ENCODE data around the gene ARHGEF16. TPM values are rescaled to one million over a fixed set of nuclear protein-coding genes. Genes with fewer than 3 reads are reported as not detected.
A peak's percentile ranks its signal among the peaks of the same experiment; 100 is the strongest.

Gene ARHGEF16
- total RNA-seq, 1 experiment from 2014 or later: 10.1 TPM

DNA sequence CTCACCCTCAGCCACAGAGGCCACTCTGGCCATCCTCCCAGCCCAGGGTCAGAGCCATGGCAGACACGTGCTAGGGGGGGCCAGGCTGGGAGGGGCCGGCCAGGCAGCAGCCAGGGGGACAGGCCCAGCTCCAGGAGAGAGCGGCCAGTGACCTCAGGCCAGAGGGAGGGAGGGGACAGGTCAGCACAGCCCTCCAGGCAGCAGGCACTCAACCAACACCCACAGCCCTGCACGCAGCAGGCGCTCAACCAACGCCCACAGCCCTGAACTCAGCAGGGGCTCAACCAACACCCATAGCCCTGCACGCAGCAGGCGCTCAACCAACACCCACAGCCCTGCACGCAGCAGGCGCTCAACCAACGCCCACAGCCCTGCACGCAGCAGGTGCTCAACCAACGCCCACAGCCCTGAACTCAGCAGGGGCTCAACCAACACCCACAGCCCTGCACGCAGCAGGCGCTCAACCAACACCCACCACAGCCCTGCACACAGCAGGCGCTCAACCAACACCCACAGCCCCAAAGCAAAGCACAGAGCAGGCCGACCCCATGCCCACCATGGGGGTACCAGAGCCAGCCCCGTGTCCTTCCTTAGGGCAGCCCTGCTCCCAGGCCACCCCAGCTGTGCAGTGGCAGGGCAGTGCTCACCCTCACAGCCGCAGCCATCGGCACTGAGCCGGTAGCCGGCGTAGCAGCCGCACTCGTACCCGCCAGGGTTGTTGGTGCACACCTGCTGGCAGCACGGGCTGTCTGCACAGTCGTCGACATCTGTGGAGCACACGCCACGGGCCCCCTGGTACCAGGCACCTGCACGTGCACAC is 55.9 kb downstream of the ARHGEF16 start:
- TF ChIP-seq POLR2AphosphoS5 (IDR thresholded peaks at IDR 0.05; ENCODE audit: low read depth, low read length) (no peak), SIN3A (IDR thresholded peaks at IDR 0.05; ENCODE audit: borderline replicate concordance, insufficient read depth, low read depth, low read length) (no peak), TCF7L2 (IDR thresholded peaks at IDR 0.05; ENCODE audit: low read depth, low read length) (no peak)
- TF ChIP-seq, protein P1, sequence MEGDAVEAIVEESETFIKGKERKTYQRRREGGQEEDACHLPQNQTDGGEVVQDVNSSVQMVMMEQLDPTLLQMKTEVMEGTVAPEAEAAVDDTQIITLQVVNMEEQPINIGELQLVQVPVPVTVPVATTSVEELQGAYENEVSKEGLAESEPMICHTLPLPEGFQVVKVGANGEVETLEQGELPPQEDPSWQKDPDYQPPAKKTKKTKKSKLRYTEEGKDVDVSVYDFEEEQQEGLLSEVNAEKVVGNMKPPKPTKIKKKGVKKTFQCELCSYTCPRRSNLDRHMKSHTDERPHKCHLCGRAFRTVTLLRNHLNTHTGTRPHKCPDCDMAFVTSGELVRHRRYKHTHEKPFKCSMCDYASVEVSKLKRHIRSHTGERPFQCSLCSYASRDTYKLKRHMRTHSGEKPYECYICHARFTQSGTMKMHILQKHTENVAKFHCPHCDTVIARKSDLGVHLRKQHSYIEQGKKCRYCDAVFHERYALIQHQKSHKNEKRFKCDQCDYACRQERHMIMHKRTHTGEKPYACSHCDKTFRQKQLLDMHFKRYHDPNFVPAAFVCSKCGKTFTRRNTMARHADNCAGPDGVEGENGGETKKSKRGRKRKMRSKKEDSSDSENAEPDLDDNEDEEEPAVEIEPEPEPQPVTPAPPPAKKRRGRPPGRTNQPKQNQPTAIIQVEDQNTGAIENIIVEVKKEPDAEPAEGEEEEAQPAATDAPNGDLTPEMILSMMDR (IDR thresholded peaks at IDR 0.05): no peak
- TF ChIP-seq, protein P2, sequence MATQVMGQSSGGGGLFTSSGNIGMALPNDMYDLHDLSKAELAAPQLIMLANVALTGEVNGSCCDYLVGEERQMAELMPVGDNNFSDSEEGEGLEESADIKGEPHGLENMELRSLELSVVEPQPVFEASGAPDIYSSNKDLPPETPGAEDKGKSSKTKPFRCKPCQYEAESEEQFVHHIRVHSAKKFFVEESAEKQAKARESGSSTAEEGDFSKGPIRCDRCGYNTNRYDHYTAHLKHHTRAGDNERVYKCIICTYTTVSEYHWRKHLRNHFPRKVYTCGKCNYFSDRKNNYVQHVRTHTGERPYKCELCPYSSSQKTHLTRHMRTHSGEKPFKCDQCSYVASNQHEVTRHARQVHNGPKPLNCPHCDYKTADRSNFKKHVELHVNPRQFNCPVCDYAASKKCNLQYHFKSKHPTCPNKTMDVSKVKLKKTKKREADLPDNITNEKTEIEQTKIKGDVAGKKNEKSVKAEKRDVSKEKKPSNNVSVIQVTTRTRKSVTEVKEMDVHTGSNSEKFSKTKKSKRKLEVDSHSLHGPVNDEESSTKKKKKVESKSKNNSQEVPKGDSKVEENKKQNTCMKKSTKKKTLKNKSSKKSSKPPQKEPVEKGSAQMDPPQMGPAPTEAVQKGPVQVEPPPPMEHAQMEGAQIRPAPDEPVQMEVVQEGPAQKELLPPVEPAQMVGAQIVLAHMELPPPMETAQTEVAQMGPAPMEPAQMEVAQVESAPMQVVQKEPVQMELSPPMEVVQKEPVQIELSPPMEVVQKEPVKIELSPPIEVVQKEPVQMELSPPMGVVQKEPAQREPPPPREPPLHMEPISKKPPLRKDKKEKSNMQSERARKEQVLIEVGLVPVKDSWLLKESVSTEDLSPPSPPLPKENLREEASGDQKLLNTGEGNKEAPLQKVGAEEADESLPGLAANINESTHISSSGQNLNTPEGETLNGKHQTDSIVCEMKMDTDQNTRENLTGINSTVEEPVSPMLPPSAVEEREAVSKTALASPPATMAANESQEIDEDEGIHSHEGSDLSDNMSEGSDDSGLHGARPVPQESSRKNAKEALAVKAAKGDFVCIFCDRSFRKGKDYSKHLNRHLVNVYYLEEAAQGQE (IDR thresholded peaks at IDR 0.05; ENCODE audit: insufficient read depth in 1 of 2, low read depth in 2 of 2, low read length in 1 of 2): no peak
- CTCF ChIA-PET: no interaction called here
- H3K36me3 ChIP-seq (ENCODE audit: control insufficient read depth, insufficient read depth, low read length): no peaks in the 10 kb centered on the region
- peaks cover 5% of the 10 kb centered on the region; the same call in 1 of the 2 replicates for H3K4me1 ChIP-seq (ENCODE audit: control insufficient read depth, insufficient read depth, low read length)
- intact Hi-C loops (cut with micrococcal nuclease; ENCODE audit: unreplicated experiment): no loop called here
- H3K9me3 ChIP-seq (ENCODE audit: control insufficient read depth, insufficient read depth, low read depth, low read length): no peaks in the 10 kb centered on the region
- in situ Hi-C loops (cut with HindIII; ENCODE audit: low pct_unique_long_range_greater_than_20kb, low sequenced_read_pairs): no loop called here
- no peak overlapping the region for H3K27ac ChIP-seq (ENCODE audit: low read length)
- BruUV-seq (replicated peaks): no TSS peak
- POLR2A ChIA-PET: no interaction called here
- ATAC-seq: peak; percentile 65
- H3K27me3 ChIP-seq (ENCODE audit: control insufficient read depth, insufficient read depth, low read length): no peaks in the 10 kb centered on the region
- no peak overlapping the region for H3K4me3 ChIP-seq (ENCODE audit: low read depth in 2 of 2, low read length in 2 of 2)
- no peak for DNase-seq (ENCODE audit: low read depth, low spot score)

DNA sequence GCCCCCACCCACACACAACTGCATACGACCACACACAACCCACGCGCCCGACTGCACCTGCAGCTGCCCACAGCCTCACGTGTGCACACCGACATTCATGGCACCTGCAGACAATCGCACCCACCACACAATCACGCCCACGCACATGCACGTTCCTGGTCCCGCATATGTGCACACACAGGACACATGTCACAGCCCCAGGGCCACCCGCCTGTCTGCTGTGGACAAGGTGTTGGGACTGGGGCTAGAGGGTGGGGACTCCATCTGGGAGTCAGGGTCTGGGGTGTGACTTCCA is 56.4 kb downstream of the ARHGEF16 start:
- ATAC-seq: 0 out of 2 replicates have a peak, but pooled peaks have one; percentile 9
- DNase-seq (ENCODE audit: low read depth, low spot score): no peak
- H3K4me1 ChIP-seq (ENCODE audit: control insufficient read depth, insufficient read depth, low read length): peaks cover 6% of the 10 kb centered on the region; the same call in 1 of the 2 replicates
- no peak for TF ChIP-seq TCF7L2 (IDR thresholded peaks at IDR 0.05; ENCODE audit: low read depth, low read length)
- TF ChIP-seq, protein P1 (IDR thresholded peaks at IDR 0.05): no peak
- TF ChIP-seq SIN3A (IDR thresholded peaks at IDR 0.05; ENCODE audit: borderline replicate concordance, insufficient read depth, low read depth, low read length): no peak
- TF ChIP-seq POLR2AphosphoS5 (IDR thresholded peaks at IDR 0.05; ENCODE audit: low read depth, low read length): no peak
- TF ChIP-seq, protein P2 (IDR thresholded peaks at IDR 0.05; ENCODE audit: insufficient read depth in 1 of 2, low read depth in 2 of 2, low read length in 1 of 2): no peak
- POLR2A ChIA-PET: no interaction called here
- no peaks in the 10 kb centered on the region for H3K9me3 ChIP-seq (ENCODE audit: control insufficient read depth, insufficient read depth, low read depth, low read length)
- H3K27me3 ChIP-seq (ENCODE audit: control insufficient read depth, insufficient read depth, low read length): no peaks in the 10 kb centered on the region
- CTCF ChIA-PET: no interaction called here
- in situ Hi-C loops (cut with HindIII; ENCODE audit: low pct_unique_long_range_greater_than_20kb, low sequenced_read_pairs): no loop called here
- no peak overlapping the region for H3K4me3 ChIP-seq (ENCODE audit: low read depth in 2 of 2, low read length in 2 of 2)
- H3K27ac ChIP-seq (ENCODE audit: low read length): no peak overlapping the region
- intact Hi-C loops (cut with micrococcal nuclease; ENCODE audit: unreplicated experiment): no loop called here
- BruUV-seq (replicated peaks): no TSS peak
- no peaks in the 10 kb centered on the region for H3K36me3 ChIP-seq (ENCODE audit: control insufficient read depth, insufficient read depth, low read length)
